Measurements from ENCODE around the gene KCNH1.

GRCh38 chr1:210746024-210746731 is 387.8 kb downstream of the KCNH1 start:
- TF ChIP-seq CTCF (IDR thresholded peaks at IDR 0.05; ENCODE audit: poor library complexity, severe bottlenecking) (no peak), EP300 (conservative IDR thresholded peaks at IDR 0.05; ENCODE audit: poor library complexity, severe bottlenecking) (no peak), RAD21 (conservative IDR thresholded peaks at IDR 0.05) (no peak), SMC3 (conservative IDR thresholded peaks at IDR 0.05; ENCODE audit: poor library complexity) (no peak), EZH2 (IDR thresholded peaks at IDR 0.05; ENCODE audit: borderline replicate concordance, insufficient read depth, low read length, poor library complexity, severe bottlenecking) (no peak), REST (IDR thresholded peaks at IDR 0.05; ENCODE audit: borderline replicate concordance) (no peak), POLR2AphosphoS5 (IDR thresholded peaks at IDR 0.05) (no peak), TAF1 (IDR thresholded peaks at IDR 0.05; ENCODE audit: low read depth) (no peak), MXI1 (conservative IDR thresholded peaks at IDR 0.05; ENCODE audit: poor library complexity, severe bottlenecking) (no peak)

All from neural cell (in vitro differentiated cells).